Mesenchymal stem cell (in vitro differentiated cells and primary cell): ENCODE data around the gene PHETA2.
"Not testable (repeated sequence)": the region's sequence is repeated elsewhere in the genome, so short reads cannot be mapped to it uniquely, and the experiment has no call there.

Experiments
- DNase-seq: peaks from one replicate; pipeline ENCODE4 v3.0.0-alpha.2; 2013
- H2AFZ ChIP-seq: one replicate; pipeline ENCODE4 v1.6.1; 2013; ENCODE audit warnings: low read depth, mild to moderate bottlenecking, control low read depth, inconsistent platforms, low read length, moderate library complexity
- H2AK5ac ChIP-seq: 2 replicates; pipeline ENCODE4 v1.6.1; 2013; ENCODE audit warnings: low read length, moderate library complexity, mild to moderate bottlenecking, inconsistent platforms; ENCODE audit not compliant: severe bottlenecking
- H2BK120ac ChIP-seq: one replicate; pipeline ENCODE4 v1.6.1; 2013; ENCODE audit warnings: low read depth, mild to moderate bottlenecking, inconsistent platforms, low read length, moderate library complexity
- H2BK12ac ChIP-seq, 2 experiments: one replicate each; pipeline ENCODE4 v1.6.1; 2013; ENCODE audit warnings: inconsistent platforms in 2 of 2, low read length in 2 of 2, mild to moderate bottlenecking in 2 of 2, moderate library complexity in 2 of 2, control low read depth in 1 of 2
- H2BK15ac ChIP-seq: one replicate; pipeline ENCODE4 v1.6.1; 2013; ENCODE audit warnings: mild to moderate bottlenecking, low read depth, inconsistent platforms; ENCODE audit not compliant: poor library complexity, severe bottlenecking
- H2BK5ac ChIP-seq: 2 replicates; pipeline ENCODE4 v1.6.1; 2013; ENCODE audit warnings: low read depth, mild to moderate bottlenecking, low read length, control low read depth, inconsistent platforms; ENCODE audit not compliant: poor library complexity, severe bottlenecking
- H3K14ac ChIP-seq, 2 experiments: one replicate each; pipeline ENCODE4 v1.6.1; 2013; ENCODE audit warnings: inconsistent platforms in 2 of 2, low read length in 2 of 2, control low read depth in 1 of 2, mild to moderate bottlenecking in 1 of 2, moderate library complexity in 1 of 2
- H3K18ac ChIP-seq, 2 experiments: one replicate each; pipeline ENCODE4 v1.6.1; 2013; ENCODE audit warnings: inconsistent platforms in 2 of 2, low read length in 2 of 2, control low read depth in 1 of 2, low read depth in 1 of 2, mild to moderate bottlenecking in 1 of 2
- H3K23ac ChIP-seq, 2 experiments: one replicate each; pipeline ENCODE4 v1.6.1; 2013; ENCODE audit warnings: inconsistent platforms in 2 of 2, low read length in 2 of 2, mild to moderate bottlenecking in 2 of 2, moderate library complexity in 2 of 2, control low read depth in 1 of 2
- H3K27ac ChIP-seq: 2 replicates; pipeline ENCODE4 v1.5.1; 2013; ENCODE audit warnings: mild to moderate bottlenecking, moderate library complexity, low read length, control low read depth, inconsistent platforms; ENCODE audit not compliant: poor library complexity, severe bottlenecking
- H3K27me3 ChIP-seq, 2 experiments: 2 replicates each; pipeline versions ENCODE4 v1.6.1 to v1.7.0; 2013; ENCODE audit warnings: low read length in 2 of 2, mild to moderate bottlenecking in 2 of 2, moderate library complexity in 2 of 2, control low read depth in 1 of 2, inconsistent platforms in 1 of 2; ENCODE audit not compliant: control insufficient read depth in 1 of 2, insufficient read depth in 1 of 2
- H3K36me3 ChIP-seq, 2 experiments: 2 replicates each; pipeline versions ENCODE4 v1.6.1 to v1.7.0; 2013; ENCODE audit warnings: low read length in 2 of 2, control low read depth in 1 of 2, inconsistent platforms in 1 of 2, low read depth in 1 of 2, mild to moderate bottlenecking in 1 of 2; ENCODE audit not compliant: insufficient read depth in 2 of 2, control insufficient read depth in 1 of 2
- H3K4ac ChIP-seq, 2 experiments: one replicate each; pipeline ENCODE4 v1.6.1; 2013; ENCODE audit warnings: inconsistent platforms in 2 of 2, low read length in 2 of 2, mild to moderate bottlenecking in 2 of 2, moderate library complexity in 2 of 2, control low read depth in 1 of 2, low read depth in 1 of 2
- H3K4me1 ChIP-seq: 2 replicates; pipeline ENCODE4 v1.6.1; 2013; ENCODE audit warnings: low read depth, low read length, control low read depth; ENCODE audit not compliant: control insufficient read depth, insufficient read depth
- H3K4me2 ChIP-seq: 2 replicates; pipeline ENCODE4 v1.6.1; 2013; ENCODE audit warnings: low read length, mild to moderate bottlenecking, inconsistent platforms; ENCODE audit not compliant: poor library complexity, severe bottlenecking
- H3K4me3 ChIP-seq, 2 experiments: 2 replicates each; pipeline versions ENCODE4 v1.5.1 to v1.7.0; 2013; ENCODE audit warnings: low read length in 2 of 2, mild to moderate bottlenecking in 2 of 2, control low read depth in 1 of 2, low read depth in 1 of 2; ENCODE audit not compliant: insufficient read depth in 1 of 2
- H3K79me1 ChIP-seq: replicated peaks from 2 replicates; pipeline ENCODE4 v1.6.1; 2013; ENCODE audit warnings: mild to moderate bottlenecking, control low read depth, low read length, inconsistent platforms; ENCODE audit not compliant: poor library complexity, severe bottlenecking
- H3K9ac ChIP-seq: 2 replicates; pipeline ENCODE4 v1.7.0; 2013; ENCODE audit warnings: mild to moderate bottlenecking, low read length, moderate library complexity
- H3K9me3 ChIP-seq: 2 replicates; pipeline ENCODE4 v1.7.0; 2013; ENCODE audit warnings: mild to moderate bottlenecking, low read length; ENCODE audit not compliant: control insufficient read depth
- H4K8ac ChIP-seq: one replicate; pipeline ENCODE4 v1.6.1; 2013; ENCODE audit warnings: inconsistent platforms, mild to moderate bottlenecking, low read length, moderate library complexity
- H4K91ac ChIP-seq: one replicate; pipeline ENCODE4 v1.6.1; 2013; ENCODE audit warnings: mild to moderate bottlenecking, low read length, inconsistent platforms
- WGBS: methylation state at CpG from one replicate; pipeline ENCODE4 v1.1.7; 2013; ENCODE audit warnings: mixed read lengths; 5-methylcytosine and 5-hydroxymethylcytosine counted together

PHETA2 gene

DNA sequence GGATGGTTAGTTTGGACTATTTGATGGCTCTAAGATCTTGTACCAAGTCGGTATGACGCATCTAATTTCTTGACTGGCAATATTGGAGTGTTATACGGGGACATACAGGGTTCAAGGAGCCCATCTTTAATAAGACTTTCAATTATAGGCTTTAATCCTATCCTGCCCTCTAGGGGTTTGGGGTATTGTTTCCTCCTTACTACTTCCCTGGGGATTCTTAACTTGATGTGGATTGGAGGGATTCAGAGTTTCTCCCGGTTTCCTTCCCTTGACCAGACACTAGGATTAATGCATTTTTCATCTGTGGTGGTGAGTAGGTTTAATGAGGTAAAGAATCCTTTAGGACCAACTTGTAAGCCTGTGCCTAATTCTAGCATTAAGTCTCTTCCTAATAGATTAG is 37.8 kb downstream of the PHETA2 start:
- Histone ChIP-seq H2BK5ac (no peak overlapping the region), H3K36me3 (no peaks in the 10 kb centered on the region), H3K4me3 (no peak overlapping the region), H3K4ac (no peak overlapping the region), H3K4me2 (no peak overlapping the region), H3K9ac (no peak overlapping the region), H3K79me1 (peaks cover 3% of the 10 kb centered on the region), H3K4me1 (no peaks in the 10 kb centered on the region), H3K9me3 (peaks cover 17% of the 10 kb centered on the region), H2BK120ac (no peak overlapping the region), H4K8ac (no peak overlapping the region), H4K91ac (no peak overlapping the region), H3K27ac (no peak overlapping the region), H3K18ac (no peak overlapping the region), H2AFZ (no peak overlapping the region), H2BK15ac (no peak overlapping the region), H2BK12ac (no peak overlapping the region), H3K14ac (no peak overlapping the region), H3K23ac (no peak overlapping the region), H2AK5ac (no peak overlapping the region), H3K27me3 (no peaks in the 10 kb centered on the region)
- no CpG with 5 or more reads among the region's 4 CpGs for WGBS
- DNase-seq, result no peak

DNA sequence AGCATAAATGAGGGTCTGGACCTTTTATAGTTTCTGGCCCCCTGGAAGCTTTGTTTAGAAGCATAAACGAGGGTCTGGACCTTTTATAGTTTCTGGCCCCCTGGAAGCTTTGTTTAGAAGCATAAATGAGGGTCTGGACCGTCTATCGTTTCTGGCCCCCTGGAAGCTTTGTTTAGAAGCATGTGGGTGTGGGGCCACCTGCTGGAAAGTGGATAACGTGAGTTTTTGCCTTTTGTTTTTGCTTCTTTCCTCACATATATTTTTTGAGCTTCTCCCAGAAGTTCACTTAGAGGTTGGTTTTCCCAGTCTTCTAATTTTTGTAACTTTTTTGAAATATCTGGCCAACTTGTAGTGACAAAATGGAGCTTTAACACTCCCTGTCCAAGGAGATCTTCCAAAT is 38.7 kb downstream of the PHETA2 start:
- no CpG with 5 or more reads among the region's 4 CpGs for WGBS
- peak; percentile 23 for DNase-seq

DNA sequence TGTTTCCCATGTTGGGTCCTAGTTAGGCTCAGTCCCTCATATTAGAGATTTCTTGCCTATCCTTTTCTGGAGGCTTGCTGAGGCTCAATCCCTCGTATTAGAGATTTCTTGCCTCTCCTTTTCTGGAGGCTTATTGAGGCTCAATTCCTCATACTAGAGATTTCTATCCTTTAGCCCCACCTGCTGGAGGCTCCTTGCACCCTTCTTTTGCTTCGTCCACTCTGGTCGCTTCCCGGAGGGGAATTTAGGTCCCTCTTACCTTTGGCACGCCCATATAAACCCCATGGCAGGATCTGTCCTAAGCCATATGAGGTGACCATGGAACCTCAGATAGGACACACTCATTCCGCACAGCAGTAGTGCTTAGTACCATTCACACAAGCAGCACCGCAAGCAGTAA is 40.7 kb downstream of the PHETA2 start:
- H3K18ac ChIP-seq, result no peak overlapping the region
- no peak overlapping the region for H2BK5ac ChIP-seq
- no peak overlapping the region for H2BK120ac ChIP-seq
- peaks cover 14% of the 10 kb centered on the region for H3K9me3 ChIP-seq
- 71% methylated on average over 7 of the region's 7 CpGs for WGBS
- H2BK12ac ChIP-seq, result no peak overlapping the region
- H3K4ac ChIP-seq, result no peak overlapping the region
- H3K14ac ChIP-seq, result no peak overlapping the region
- no peak overlapping the region for H3K27ac ChIP-seq
- peaks cover 4% of the 10 kb centered on the region for H3K79me1 ChIP-seq
- H3K9ac ChIP-seq, result no peak overlapping the region
- no peak overlapping the region for H2BK15ac ChIP-seq
- no peaks in the 10 kb centered on the region for H3K27me3 ChIP-seq
- no peak overlapping the region for H4K91ac ChIP-seq
- no peak overlapping the region for H2AFZ ChIP-seq
- no peak overlapping the region for H3K4me3 ChIP-seq
- H3K4me2 ChIP-seq, result no peak overlapping the region
- peak; percentile 41 for DNase-seq
- no peak overlapping the region for H2AK5ac ChIP-seq
- H3K36me3 ChIP-seq, result no peaks in the 10 kb centered on the region
- no peak overlapping the region for H4K8ac ChIP-seq
- H3K23ac ChIP-seq, result no peak overlapping the region
- no peaks in the 10 kb centered on the region for H3K4me1 ChIP-seq

More for the DNA sequence above, 38.7 kb downstream of the PHETA2 start:
- H2BK120ac ChIP-seq, H2BK15ac ChIP-seq, H3K36me3 ChIP-seq, H3K9ac ChIP-seq, H3K4me2 ChIP-seq, H3K18ac ChIP-seq, H3K4me3 ChIP-seq, H2BK12ac ChIP-seq, H3K79me1 ChIP-seq, H4K8ac ChIP-seq, H3K23ac ChIP-seq, H2BK5ac ChIP-seq, H4K91ac ChIP-seq, H2AK5ac ChIP-seq, H3K27ac ChIP-seq, H3K14ac ChIP-seq, H3K4me1 ChIP-seq, H3K27me3 ChIP-seq, H3K4ac ChIP-seq, H2AFZ ChIP-seq: not testable (repeated sequence)
- peaks cover 14% of the 10 kb centered on the region for H3K9me3 ChIP-seq

DNA sequence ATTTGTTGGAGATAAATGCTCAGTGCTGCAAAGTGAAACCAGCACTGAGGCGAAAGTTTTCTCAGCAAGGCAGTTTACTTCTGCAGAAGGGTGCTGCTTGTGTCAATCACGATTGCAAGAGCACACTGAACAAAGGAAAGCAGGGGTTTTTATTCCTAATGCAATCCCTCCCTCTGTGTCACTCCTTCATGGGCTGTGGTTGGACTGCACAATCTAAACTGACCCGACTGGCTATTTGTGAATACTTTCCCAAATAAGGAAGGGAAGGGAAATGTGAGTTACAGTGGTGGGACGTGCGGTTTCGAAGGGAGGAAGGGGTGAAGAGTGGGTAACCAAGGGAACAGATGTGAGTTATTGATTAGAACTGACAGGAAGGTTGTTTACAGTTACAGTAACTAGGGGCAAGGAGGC is 41.4 kb downstream of the PHETA2 start:
- not testable (repeated sequence) for H3K4me3 ChIP-seq, H2AK5ac ChIP-seq, DNase-seq, H2BK120ac ChIP-seq, H3K27me3 ChIP-seq, H2AFZ ChIP-seq, H2BK5ac ChIP-seq, H4K91ac ChIP-seq, H3K4ac ChIP-seq, H3K9ac ChIP-seq, H3K4me1 ChIP-seq, H3K27ac ChIP-seq, H3K79me1 ChIP-seq, H3K4me2 ChIP-seq, H3K23ac ChIP-seq, H4K8ac ChIP-seq, H2BK15ac ChIP-seq, H3K18ac ChIP-seq, H3K36me3 ChIP-seq, H3K14ac ChIP-seq, H2BK12ac ChIP-seq
- WGBS, result 86% methylated on average over 6 of the region's 6 CpGs
- peaks cover 14% of the 10 kb centered on the region for H3K9me3 ChIP-seq
